Mucosa of descending colon (tissue), 3 donors: ENCODE results near the gene USP24. TPM values are rescaled to one million over a fixed set of nuclear protein-coding genes. Genes with fewer than 3 reads are reported as not detected.

ENCODE experiments used
- ATAC-seq: fragments of 200-7000 bp; cut with Tn5 transposase; one replicate; pipeline ENCODE4 v1.9.1; 2020; ENCODE audit warnings: mild to moderate bottlenecking, moderate library complexity
- DNase-seq, 3 donors: peaks; one replicate each; pipeline ENCODE4 v3.0.0-alpha.2; 2020
- H3K36me3 ChIP-seq: fragments of 200-600 bp; one replicate; pipeline ENCODE4 v1.8.0; 2021; ENCODE audit warnings: low read depth, mild to moderate bottlenecking
- H3K4me1 ChIP-seq: fragments of 200-600 bp; one replicate; pipeline ENCODE4 v1.8.0; 2021; ENCODE audit warnings: low read depth, mild to moderate bottlenecking
- H3K4me3 ChIP-seq: fragments of 200-600 bp; one replicate; pipeline ENCODE4 v1.8.0; 2021; ENCODE audit warnings: mild to moderate bottlenecking
- H3K9me3 ChIP-seq: fragments of 200-600 bp; one replicate; pipeline ENCODE4 v1.8.0; 2021; ENCODE audit warnings: mild to moderate bottlenecking
- intact Hi-C, 2 donors: fragments of 100-400 bp; cut with DNase I in 1 of 2; cut with micrococcal nuclease in 1 of 2; formaldehyde crosslinking; loops; one replicate each; pipeline versions ENCODE4 v1.11.0 to v1.11.1; 2022; cut with DNase I, micrococcal nuclease
- total RNA-seq, 3 donors: library from RNA; stranded (reverse); fragmentation: NEBNext Ultra II Directional in 2 of 3; extraction: Animal tissue kit (Norgen Biotek cat#: 25700) in 2 of 3; gene quantifications; one replicate each; pipeline versions ENCODE4 v1.2.1 to v1.2.4, GENCODE V29; 2021 to 2023
- TF ChIP-seq, protein P1 (sequence below): fragments of 200-600 bp; IDR thresholded peaks from one replicate; pipeline ENCODE4 v1.8.0; 2022; ENCODE audit warnings: antibody characterized with exemption, mild to moderate bottlenecking
- donor health status: DM: no; HTN: no; CAD: no; lungs with moderate emphysema.
- donor health status: DM: no; HTN: no; CAD: no.
- donor health status: DM: no; HTN: yes; CAD: no.

Gene USP24
- total RNA-seq, 3 donors from 2014 or later, result 35.5 to 51.1 (median 46.2) TPM

DNA sequence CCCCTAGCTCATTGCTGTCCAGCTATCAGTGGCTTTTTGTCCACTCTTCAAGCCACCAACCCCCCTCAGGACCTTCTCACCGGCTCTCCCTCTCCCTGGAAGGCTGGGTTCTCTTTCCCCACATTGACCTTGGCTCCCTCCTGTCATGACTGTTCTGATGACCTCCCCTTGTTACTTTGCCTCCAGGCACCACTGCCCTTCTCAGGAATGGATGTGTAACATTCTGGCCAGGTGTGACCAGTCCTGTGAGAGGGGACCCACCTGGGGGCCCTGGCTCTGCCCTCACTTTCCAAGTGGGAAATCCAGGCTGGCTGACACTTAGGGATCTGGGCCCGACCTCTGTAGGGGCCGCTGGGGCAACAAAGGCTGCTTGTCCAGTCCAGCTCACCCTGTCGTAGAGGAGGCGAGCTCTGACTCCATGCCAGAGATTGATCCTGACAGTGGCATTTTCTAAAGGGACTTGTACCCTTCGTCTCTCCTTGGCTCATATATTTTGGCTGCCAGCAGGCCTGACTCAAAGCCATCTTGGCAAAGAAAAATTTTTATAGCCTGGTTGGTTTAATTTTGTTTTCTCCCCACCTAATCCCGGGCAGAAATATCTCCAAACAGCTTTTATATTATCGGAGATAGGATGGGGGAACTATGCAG is 37.9 kb upstream of the USP24 start:
- Histone ChIP-seq H3K4me3 (no peak overlapping the region), H3K4me1 (no peaks in the 10 kb centered on the region), H3K36me3 (no peaks in the 10 kb centered on the region), H3K9me3 (no peaks in the 10 kb centered on the region)
- intact Hi-C loops, result no loop called here
- DNase-seq (no peak), ATAC-seq (no peak)
- TF ChIP-seq, protein P1, sequence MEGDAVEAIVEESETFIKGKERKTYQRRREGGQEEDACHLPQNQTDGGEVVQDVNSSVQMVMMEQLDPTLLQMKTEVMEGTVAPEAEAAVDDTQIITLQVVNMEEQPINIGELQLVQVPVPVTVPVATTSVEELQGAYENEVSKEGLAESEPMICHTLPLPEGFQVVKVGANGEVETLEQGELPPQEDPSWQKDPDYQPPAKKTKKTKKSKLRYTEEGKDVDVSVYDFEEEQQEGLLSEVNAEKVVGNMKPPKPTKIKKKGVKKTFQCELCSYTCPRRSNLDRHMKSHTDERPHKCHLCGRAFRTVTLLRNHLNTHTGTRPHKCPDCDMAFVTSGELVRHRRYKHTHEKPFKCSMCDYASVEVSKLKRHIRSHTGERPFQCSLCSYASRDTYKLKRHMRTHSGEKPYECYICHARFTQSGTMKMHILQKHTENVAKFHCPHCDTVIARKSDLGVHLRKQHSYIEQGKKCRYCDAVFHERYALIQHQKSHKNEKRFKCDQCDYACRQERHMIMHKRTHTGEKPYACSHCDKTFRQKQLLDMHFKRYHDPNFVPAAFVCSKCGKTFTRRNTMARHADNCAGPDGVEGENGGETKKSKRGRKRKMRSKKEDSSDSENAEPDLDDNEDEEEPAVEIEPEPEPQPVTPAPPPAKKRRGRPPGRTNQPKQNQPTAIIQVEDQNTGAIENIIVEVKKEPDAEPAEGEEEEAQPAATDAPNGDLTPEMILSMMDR, result no peak

DNA sequence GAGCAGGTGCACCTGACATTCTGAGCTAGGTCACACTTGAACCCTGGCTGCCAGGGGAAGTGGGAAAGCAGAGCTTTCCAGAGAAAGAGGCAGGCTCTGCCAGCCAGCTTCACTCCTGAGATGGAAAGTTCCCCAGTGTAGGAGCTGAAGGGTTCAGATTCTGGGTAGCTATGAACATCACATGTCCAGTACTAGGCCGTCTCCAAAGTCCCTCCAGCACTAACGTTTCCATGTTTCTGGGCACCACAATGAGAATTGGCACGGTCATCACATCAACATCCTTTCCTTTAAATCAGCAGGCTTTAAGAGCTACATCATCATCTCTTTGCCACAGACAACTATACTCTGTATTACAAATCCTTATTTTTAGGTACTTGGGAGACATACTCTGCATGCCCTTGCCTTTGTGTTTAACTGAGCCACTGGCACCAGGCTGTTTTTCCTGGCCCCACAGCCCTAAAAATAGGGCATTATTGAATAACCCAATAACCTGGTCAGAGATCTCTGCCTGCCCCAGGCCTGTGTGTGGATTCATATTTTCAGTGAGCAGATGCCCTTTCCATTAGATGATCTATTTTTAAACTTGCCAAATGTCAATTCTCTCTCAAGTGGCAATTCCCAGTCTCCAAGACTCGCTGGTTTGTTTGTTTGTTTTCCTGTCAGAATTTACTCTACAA is 35.4 kb upstream of the USP24 start:
- no peak overlapping the region for H3K4me3 ChIP-seq
- no peaks in the 10 kb centered on the region for H3K4me1 ChIP-seq
- TF ChIP-seq, protein P1, result no peak
- DNase-seq (no peak), ATAC-seq (no peak)
- no peaks in the 10 kb centered on the region for H3K9me3 ChIP-seq
- H3K36me3 ChIP-seq, result no peaks in the 10 kb centered on the region
- intact Hi-C loops, result no loop called here

DNA sequence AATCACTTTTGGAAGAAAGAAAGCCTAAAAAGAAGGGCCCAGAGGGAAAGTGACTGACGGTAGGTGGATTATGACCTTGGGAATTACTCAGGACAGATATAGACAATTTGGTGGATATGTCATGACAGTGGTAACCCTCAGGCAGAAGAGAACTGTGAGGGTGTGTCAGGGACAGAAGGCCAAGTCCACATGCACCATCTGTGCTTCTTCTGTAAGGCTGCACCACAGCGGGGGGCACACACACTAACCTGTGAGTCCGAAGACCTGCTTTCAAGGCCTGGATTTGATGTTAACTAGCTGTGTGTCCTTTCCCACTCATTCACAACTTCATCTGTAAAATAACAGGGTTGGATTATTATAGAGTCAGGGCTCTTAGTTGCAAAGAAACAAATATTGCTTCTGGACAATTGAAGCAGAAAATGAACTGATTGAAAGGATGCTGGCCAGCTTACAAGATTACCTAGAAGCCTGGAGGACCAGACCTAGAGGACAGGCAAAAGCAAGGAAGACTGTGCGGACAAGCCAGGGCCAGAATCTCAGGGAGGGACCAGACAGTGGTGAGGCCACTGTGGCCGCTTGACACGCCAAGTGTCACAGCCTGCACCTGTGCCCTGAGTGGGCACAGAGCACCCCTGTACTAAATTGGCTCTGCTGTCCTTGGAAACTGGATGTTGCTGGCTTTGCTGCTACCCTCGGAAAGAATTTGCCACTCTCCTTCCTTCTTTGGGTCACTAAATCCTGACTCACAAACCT is 34.7 kb upstream of the USP24 start:
- Histone ChIP-seq H3K9me3 (no peaks in the 10 kb centered on the region), H3K4me3 (no peak overlapping the region), H3K4me1 (no peaks in the 10 kb centered on the region), H3K36me3 (no peaks in the 10 kb centered on the region)
- TF ChIP-seq, protein P1, result no peak
- no peak for DNase-seq
- no peak for ATAC-seq
- intact Hi-C loops, result no loop called here

DNA sequence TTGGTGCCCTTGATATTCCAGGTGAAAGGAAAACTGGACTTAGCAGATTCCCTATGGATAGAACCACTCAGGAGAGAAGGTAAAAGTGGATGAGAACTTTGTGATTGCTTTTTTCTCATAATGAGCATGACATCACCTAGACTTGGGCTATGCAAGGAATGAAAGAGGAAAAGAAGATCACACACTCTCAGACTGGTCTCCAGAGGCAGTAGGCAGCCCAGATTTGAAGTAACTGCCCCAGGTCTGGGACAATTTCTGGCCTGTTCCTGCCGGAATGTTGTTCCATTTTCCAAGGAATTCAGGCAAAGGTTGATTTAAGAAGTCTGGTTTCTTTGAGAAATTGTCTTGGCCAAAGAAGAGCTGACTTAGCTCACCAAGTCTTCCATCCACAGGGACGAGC is 31.7 kb upstream of the USP24 start:
- intact Hi-C loops, result no loop called here
- no peak for DNase-seq
- Histone ChIP-seq H3K4me3 (no peak overlapping the region), H3K9me3 (no peaks in the 10 kb centered on the region), H3K36me3 (no peaks in the 10 kb centered on the region), H3K4me1 (no peaks in the 10 kb centered on the region)
- no peak for ATAC-seq
- TF ChIP-seq, protein P1, result no peak

DNA sequence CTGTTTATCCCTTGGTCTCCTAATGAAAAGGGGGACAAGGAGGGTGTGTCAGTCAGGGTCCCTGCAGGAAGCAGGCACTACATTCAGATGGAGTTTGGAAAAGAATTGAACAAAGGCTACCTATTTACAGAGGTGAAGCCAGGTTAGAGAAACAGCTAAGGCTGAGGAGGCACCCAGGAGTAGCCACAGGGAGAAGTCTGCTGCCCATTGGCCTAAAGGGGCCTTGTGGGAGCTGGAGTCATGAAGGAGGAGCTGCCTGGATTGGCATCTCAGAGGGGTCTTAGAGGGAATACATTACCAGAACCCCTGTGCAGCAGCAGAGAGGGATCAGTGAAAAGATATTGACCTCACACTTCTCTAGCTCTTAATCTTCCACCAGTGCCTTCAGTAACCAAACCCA is 31.2 kb upstream of the USP24 start:
- ATAC-seq (no peak), DNase-seq (no peak)
- no peaks in the 10 kb centered on the region for H3K9me3 ChIP-seq
- intact Hi-C loops, result no loop called here
- no peaks in the 10 kb centered on the region for H3K36me3 ChIP-seq
- no peaks in the 10 kb centered on the region for H3K4me1 ChIP-seq
- TF ChIP-seq, protein P1, result no peak
- no peak overlapping the region for H3K4me3 ChIP-seq
